HepG2 (cell line): Measurements from ENCODE around the gene NTRK2.

ENCODE experiments used
- GABPA ChIP-seq, 2 experiments: IDR thresholded peaks; 2 replicates each; pipeline ENCODE4 v1.6.1; 2011 to 2016; ENCODE audit warnings: low read depth in 2 of 2, low read length in 1 of 2, missing biosample characterization in 1 of 2, missing genetic modification characterization in 1 of 2
- JUNB ChIP-seq: sonication (generic); formaldehyde crosslinking; IDR thresholded peaks from 2 replicates; pipeline ENCODE4 v1.8.0; 2022; ENCODE audit warnings: missing genetic modification reagents, mild to moderate bottlenecking, borderline replicate concordance
- ZSCAN31 ChIP-seq: sonication (generic); formaldehyde crosslinking; IDR thresholded peaks from 2 replicates; pipeline ENCODE4 v1.5.0; 2020; ENCODE audit warnings: low read depth, mild to moderate bottlenecking, missing genetic modification reagents
- TF ChIP-seq, protein P1 (sequence below): sonication (generic); formaldehyde crosslinking; IDR thresholded peaks from 2 replicates; pipeline ENCODE4 v1.4.0; 2020; ENCODE audit warnings: missing genetic modification reagents
- TF ChIP-seq, protein P2 (sequence below): sonication (generic); formaldehyde crosslinking; IDR thresholded peaks from 2 replicates; pipeline ENCODE4 v1.4.0; 2020; ENCODE audit warnings: missing genetic modification reagents

- TF ChIP-seq ZSCAN31: no peak
- TF ChIP-seq, protein P1, sequence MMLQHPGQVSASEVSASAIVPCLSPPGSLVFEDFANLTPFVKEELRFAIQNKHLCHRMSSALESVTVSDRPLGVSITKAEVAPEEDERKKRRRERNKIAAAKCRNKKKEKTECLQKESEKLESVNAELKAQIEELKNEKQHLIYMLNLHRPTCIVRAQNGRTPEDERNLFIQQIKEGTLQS (CRISPR knock-in tag): no peak
- no peak for TF ChIP-seq JUNB
- no peak for TF ChIP-seq GABPA (IDR thresholded peaks at IDR 0.05; ENCODE audit: low read depth, low read length)
- no peak for TF ChIP-seq GABPA (CRISPR knock-in tag; IDR thresholded peaks at IDR 0.05; ENCODE audit: low read depth)
- TF ChIP-seq, protein P2, sequence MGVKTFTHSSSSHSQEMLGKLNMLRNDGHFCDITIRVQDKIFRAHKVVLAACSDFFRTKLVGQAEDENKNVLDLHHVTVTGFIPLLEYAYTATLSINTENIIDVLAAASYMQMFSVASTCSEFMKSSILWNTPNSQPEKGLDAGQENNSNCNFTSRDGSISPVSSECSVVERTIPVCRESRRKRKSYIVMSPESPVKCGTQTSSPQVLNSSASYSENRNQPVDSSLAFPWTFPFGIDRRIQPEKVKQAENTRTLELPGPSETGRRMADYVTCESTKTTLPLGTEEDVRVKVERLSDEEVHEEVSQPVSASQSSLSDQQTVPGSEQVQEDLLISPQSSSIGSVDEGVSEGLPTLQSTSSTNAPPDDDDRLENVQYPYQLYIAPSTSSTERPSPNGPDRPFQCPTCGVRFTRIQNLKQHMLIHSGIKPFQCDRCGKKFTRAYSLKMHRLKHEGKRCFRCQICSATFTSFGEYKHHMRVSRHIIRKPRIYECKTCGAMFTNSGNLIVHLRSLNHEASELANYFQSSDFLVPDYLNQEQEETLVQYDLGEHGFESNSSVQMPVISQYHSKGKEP (CRISPR knock-in tag): no peak
Observed at GRCh38 chr9:84779883-84780282, 110.4 kb downstream of the NTRK2 start.
